ENCODE results near the gene FHIP1B.

Gene FHIP1B

GRCh38 chr11:6201481-6201880 is 33.0 kb downstream of the FHIP1B start:
- no peak for DNase-seq (ENCODE audit: low spot score)

GRCh38 chr11:6200975-6201374 is 33.5 kb downstream of the FHIP1B start:
- DNase-seq (ENCODE audit: low spot score), result no peak

- no peak for DNase-seq (ENCODE audit: low spot score)
Measured at GRCh38 chr11:6199174-6199810, 35.1 kb downstream of the FHIP1B start, which contains the start of gene OR52W1. TSS of gene OR52W1 (plus strand) at chr11:6199224. CDS start at chr11:6199224, 0 bp downstream.

GRCh38 chr11:6197466-6198200 is 36.8 kb downstream of the FHIP1B start:
- DNase-seq (ENCODE audit: low spot score), result no peak

DNA sequence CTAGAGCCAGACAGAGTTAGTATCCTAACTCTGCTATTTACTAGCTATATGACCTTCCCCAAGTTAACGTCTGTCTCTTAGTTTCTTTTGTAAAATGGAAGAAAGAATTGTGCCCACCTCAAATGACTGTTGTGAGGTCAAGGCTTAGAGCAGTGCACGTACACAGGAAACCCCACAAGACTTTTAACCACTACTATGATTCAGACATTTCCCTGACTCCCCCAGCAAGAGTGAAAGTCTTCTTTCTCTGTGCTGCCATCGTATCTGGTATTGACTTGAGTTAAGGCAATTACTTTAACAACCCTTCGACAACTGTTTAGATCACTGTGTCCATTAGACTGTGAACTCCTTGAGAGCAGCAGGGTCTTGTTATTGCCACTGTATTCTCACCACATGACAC is 38.0 kb downstream of the FHIP1B start:
- DNase-seq (ENCODE audit: low spot score), result no peak

DNA sequence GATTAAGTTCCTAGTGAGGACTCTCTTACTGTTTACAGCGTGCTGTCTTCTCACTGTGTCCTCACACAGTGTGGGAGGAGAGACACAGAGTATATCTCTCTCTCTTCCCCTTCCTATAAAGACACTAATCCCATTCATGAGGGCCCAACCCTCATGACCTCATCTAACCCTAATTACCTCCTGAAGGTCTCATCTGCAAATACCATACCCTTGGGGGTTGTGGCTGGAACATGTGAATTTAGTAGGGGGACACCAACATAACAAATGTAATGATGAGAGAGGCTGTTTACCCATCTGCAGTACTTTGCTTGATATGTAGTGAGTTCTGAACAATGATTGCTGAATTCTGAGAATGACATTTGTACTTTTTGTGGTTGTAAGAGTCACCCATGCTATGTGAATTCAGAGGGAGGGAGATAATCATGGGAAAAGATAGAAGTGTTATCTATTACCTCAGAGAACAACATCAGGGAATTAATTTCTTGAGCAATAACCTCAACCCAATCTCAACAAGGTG is 40.3 kb downstream of the FHIP1B start:
- DNase-seq (ENCODE audit: low spot score), result no peak

- DNase-seq (ENCODE audit: low spot score), result no peak
Measured at GRCh38 chr11:6191742-6192141, 42.7 kb downstream of the FHIP1B start.

DNA sequence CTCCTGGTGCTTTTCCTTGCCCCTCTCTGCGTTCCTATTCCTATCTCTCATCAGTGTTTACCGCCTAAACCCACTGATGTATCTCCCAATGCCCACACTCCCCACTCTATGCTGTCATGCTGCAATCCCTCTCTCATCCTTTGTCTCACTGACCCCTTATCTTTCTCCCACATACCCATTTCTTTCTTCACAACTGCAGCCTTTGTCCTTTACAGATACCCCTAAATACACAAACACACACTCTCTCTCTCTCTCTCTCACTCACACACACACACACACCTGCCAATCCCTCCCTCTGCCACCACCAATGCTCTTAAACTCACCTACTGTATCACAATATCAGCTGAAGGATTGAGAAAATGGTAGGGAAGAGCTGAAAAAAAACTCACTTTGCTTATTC is 59.0 kb downstream of the FHIP1B start:
- DNase-seq (ENCODE audit: low spot score), result no peak

DNA sequence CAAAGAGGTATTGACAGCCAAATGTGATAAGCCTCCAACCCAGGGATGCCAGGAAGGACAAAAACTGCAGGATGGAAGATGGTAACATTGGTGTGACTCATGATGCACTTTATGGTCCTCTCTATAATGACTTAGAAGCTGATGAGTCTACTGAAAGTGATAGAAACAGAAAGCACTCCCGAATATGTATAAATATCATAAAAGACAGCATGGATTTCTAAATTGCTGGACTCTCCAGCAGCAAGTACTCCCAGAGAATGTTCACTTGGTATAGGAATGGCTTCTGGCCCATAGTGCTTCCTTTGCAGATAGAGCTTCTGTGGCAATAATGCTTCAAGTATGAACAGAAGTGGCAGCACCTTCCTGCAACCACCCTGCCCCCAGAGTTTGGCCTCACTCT is 64.2 kb downstream of the FHIP1B start, which contains the start of gene OR52B2:
OR52B2 (minus strand) TSS at position 101 of the 400 bp plus-strand sequence; CDS start at position 101, 0 bp downstream.
- no peak for DNase-seq (ENCODE audit: low spot score)

Data from NAMALWA (cell line).